Left colon (tissue), 2 donors: Measurements from ENCODE around the gene MLPH. TPM values are rescaled to one million over a fixed set of nuclear protein-coding genes. Genes with fewer than 3 reads are reported as not detected.
A peak's percentile ranks its signal among the peaks of the same experiment; 100 is the strongest.

Experiments used
- ATAC-seq: fragments of 200-7000 bp; cut with Tn5 transposase; one replicate; pipeline ENCODE4 v1.9.1; 2020; ENCODE audit warnings: mild to moderate bottlenecking, moderate library complexity
- DNase-seq, 2 donors: peaks; one replicate each; pipeline ENCODE4 v3.0.0-alpha.2; 2020
- intact Hi-C, 2 donors: fragments of 100-400 bp; cut with DNase I in 1 of 2; cut with micrococcal nuclease in 1 of 2; formaldehyde crosslinking; loops; one replicate each; pipeline versions ENCODE4 v1.11.2 to v1.14.0; 2022; cut with DNase I, micrococcal nuclease
- total RNA-seq, 2 donors: library from RNA; stranded (reverse); fragmentation: NEBNext Ultra II Directional; extraction: Animal tissue kit (Norgen Biotek cat#: 25700); gene quantifications; one replicate each; pipeline ENCODE4 v1.2.1, GENCODE V29; 2021
- donor health status: DM: no; HTN: no; CAD: no.
- donor health status: DM: yes; HTN: yes; CAD: no.

Gene MLPH
- total RNA-seq, 2 donors from 2014 or later = 117 to 139 TPM

GRCh38 chr2:237490009-237490711 lies 3.1 kb downstream of the MLPH start:
- ATAC-seq (peak; percentile 61), DNase-seq (peak in 1 of 2 donors; percentile 36)
- intact Hi-C loops = no loop called here

- ATAC-seq = no peak
Observed at GRCh38 chr2:237490795-237491194, 3.7 kb downstream of the MLPH start.

GRCh38 chr2:237491515-237492118 lies 4.6 kb downstream of the MLPH start:
- ATAC-seq (no peak), DNase-seq (peak in 1 of 2 donors; percentile 24)
- intact Hi-C loops = no loop called here

More at GRCh38 chr2:237490795-237491194, 3.7 kb downstream of the MLPH start:
- peak in 1 of 2 donors; percentile 8 for DNase-seq
- intact Hi-C loops = no loop called here

- DNase-seq = peak in 1 of 2 donors; percentile 19
- no peak for ATAC-seq
- intact Hi-C loops = no loop called here
Observed at GRCh38 chr2:237492137-237492890, 5.3 kb downstream of the MLPH start.

- no peak for DNase-seq
- intact Hi-C loops = no loop called here
- ATAC-seq = no peak
Observed at GRCh38 chr2:237494066-237494465, 7.0 kb downstream of the MLPH start.

GRCh38 chr2:237495521-237496117 lies 8.6 kb downstream of the MLPH start:
- DNase-seq (no peak), ATAC-seq (no peak)
- intact Hi-C loops = no loop called here

- DNase-seq (no peak), ATAC-seq (no peak)
- intact Hi-C loops = no loop called here
Observed at GRCh38 chr2:237496428-237496827, 9.4 kb downstream of the MLPH start.

- no peak for DNase-seq
- intact Hi-C loops = no loop called here
- no peak for ATAC-seq
Observed at GRCh38 chr2:237497009-237497837, 10.2 kb downstream of the MLPH start.

GRCh38 chr2:237497838-237498186 lies 10.8 kb downstream of the MLPH start:
- ATAC-seq = no peak
- intact Hi-C loops = no loop called here

GRCh38 chr2:237498341-237498740 lies 11.3 kb downstream of the MLPH start:
- ATAC-seq (no peak), DNase-seq (no peak)
- intact Hi-C loops = no loop called here

More at GRCh38 chr2:237497838-237498186, 10.8 kb downstream of the MLPH start:
- no peak for DNase-seq

GRCh38 chr2:237500681-237501424 lies 13.8 kb downstream of the MLPH start:
- peak; percentile 36 for ATAC-seq
- no peak for DNase-seq
- intact Hi-C loops = no loop called here

GRCh38 chr2:237501892-237502513 lies 15.0 kb downstream of the MLPH start:
- ATAC-seq = peak; percentile 41
- intact Hi-C loops = no loop called here
- no peak for DNase-seq

- intact Hi-C loops = no loop called here
- ATAC-seq = no peak
- no peak for DNase-seq
Observed at GRCh38 chr2:237503201-237503600, 16.1 kb downstream of the MLPH start.

GRCh38 chr2:237505188-237505939 lies 18.3 kb downstream of the MLPH start:
- ATAC-seq = no peak
- intact Hi-C loops = no loop called here

GRCh38 chr2:237507512-237507911 lies 20.5 kb downstream of the MLPH start:
- intact Hi-C loops = no loop called here
- peak; percentile 40 for ATAC-seq
- no peak for DNase-seq

More at GRCh38 chr2:237505188-237505939, 18.3 kb downstream of the MLPH start:
- no peak for DNase-seq

GRCh38 chr2:237508361-237508760 lies 21.3 kb downstream of the MLPH start:
- intact Hi-C loops = no loop called here
- ATAC-seq = no peak

GRCh38 chr2:237509151-237509550 lies 22.1 kb downstream of the MLPH start:
- ATAC-seq = no peak
- DNase-seq = no peak
- intact Hi-C loops = no loop called here

More at GRCh38 chr2:237508361-237508760, 21.3 kb downstream of the MLPH start:
- no peak for DNase-seq
